K562 (cell line): ENCODE results near the gene TRIM71. TPM values are rescaled to one million over a fixed set of nuclear protein-coding genes. Genes with fewer than 3 reads are reported as not detected.

ENCODE experiments used
- ATAC-seq: fragments of 200-7000 bp; cut with Tn5 transposase; 3 replicates; pipeline ENCODE4 v1.9.1; 2020; ENCODE audit warnings: moderate library complexity
- BruUV-seq: library from RNA; stranded (reverse); fragments of 400-500 nt; replicated peaks from 2 replicates; lab custom pipeline; 2021; lab: Mats Ljungman, UMichigan
- CTCF ChIA-PET: fragments of 300-600 bp; formaldehyde crosslinking; extraction: SDS; loops from one replicate; lab custom pipeline; 2021; ENCODE audit warnings: low intra/inter-chr PET ratio; lab: Yijun Ruan, JAX
- POLR2A ChIA-PET: fragments of 300-600, 350-650 bp; sonication (Branson Sonifier 250); formaldehyde crosslinking; extraction: SDS; loops from one replicate; lab custom pipeline; 2021; ENCODE audit warnings: antibody characterized with exemption, inconsistent platforms; lab: Yijun Ruan, JAX
- DNase-seq, 4 experiments: peaks; one replicate each; pipeline versions ENCODE4 v3.0.0 to v3.0.0-alpha.2; 2011 to 2018; ENCODE audit warnings: low spot score in 3 of 4, mixed read lengths in 3 of 4; ENCODE audit errors: extremely low read depth in 1 of 4
- FAIRE-seq: peaks from 2 replicates; lab custom pipeline; 2011; peaks lifted over from hg19 to GRCh38; lab: Jason Lieb, UNC
- H2AFZ ChIP-seq: 2 replicates; pipeline ENCODE4 v1.6.0; 2011; ENCODE audit warnings: low read depth, low read length, control low read depth, inconsistent platforms
- H3K27ac ChIP-seq: fragments of 200-600 bp; 3 replicates; pipeline ENCODE4 v1.8.0; 2011; ENCODE audit warnings: low read depth, mild to moderate bottlenecking, control low read depth, inconsistent platforms, low read length, moderate library complexity, mixed read lengths; ENCODE audit errors: extremely low read depth
- H3K27me3 ChIP-seq, 2 experiments: fragments of 300-600 bp in 1 of 2; 2 replicates in 1 of 2; 3 replicates in 1 of 2; pipeline versions ENCODE4 v1.6.0 to v1.8.0; 2011; ENCODE audit warnings: inconsistent platforms in 2 of 2, low read length in 2 of 2, mild to moderate bottlenecking in 1 of 2, mixed read lengths in 1 of 2, moderate library complexity in 1 of 2; ENCODE audit not compliant: control insufficient read depth in 2 of 2, insufficient read depth in 2 of 2
- H3K36me3 ChIP-seq: fragments of 300-600 bp; 3 replicates; pipeline ENCODE4 v1.8.0; 2011; ENCODE audit warnings: mild to moderate bottlenecking, low read length, inconsistent platforms; ENCODE audit not compliant: control insufficient read depth, insufficient read depth
- H3K4me1 ChIP-seq, 2 experiments: fragments of 200-600 bp in 1 of 2; replicated peaks in 1 of 2; 2 replicates in 1 of 2; 3 replicates in 1 of 2; pipeline versions ENCODE4 v1.5.1 to v1.8.0; 2011; ENCODE audit warnings: inconsistent platforms in 2 of 2, low read length in 2 of 2, mild to moderate bottlenecking in 1 of 2, mixed read lengths in 1 of 2, moderate library complexity in 1 of 2; ENCODE audit not compliant: control insufficient read depth in 2 of 2, insufficient read depth in 2 of 2
- H3K4me2 ChIP-seq: 2 replicates; pipeline ENCODE4 v1.6.1; 2011; ENCODE audit warnings: low read length, control low read depth, inconsistent platforms, mixed read lengths; ENCODE audit not compliant: insufficient read depth
- H3K4me3 ChIP-seq: fragments of 200-600 bp; sonication (generic), shearing (Covaris generic); 2 replicates; pipeline ENCODE4 v1.5.1; 2016; ENCODE audit warnings: control low read depth, inconsistent platforms
- H3K79me2 ChIP-seq: fragments of 200-600 bp; 3 replicates; pipeline ENCODE4 v1.8.0; 2011; ENCODE audit warnings: low read length, inconsistent platforms; ENCODE audit not compliant: control insufficient read depth, insufficient read depth
- H3K9ac ChIP-seq, 2 experiments: 2 replicates each; pipeline versions ENCODE4 v1.6.0 to v1.6.1; 2011; ENCODE audit warnings: low read depth in 2 of 2, low read length in 2 of 2, control low read depth in 1 of 2, inconsistent platforms in 1 of 2, mild to moderate bottlenecking in 1 of 2, mixed read lengths in 1 of 2; ENCODE audit not compliant: insufficient read depth in 1 of 2
- H3K9me1 ChIP-seq: one replicate; pipeline ENCODE4 v1.6.0; 2011; ENCODE audit warnings: inconsistent platforms, mild to moderate bottlenecking, low read length, moderate library complexity; ENCODE audit not compliant: control insufficient read depth, insufficient read depth
- H3K9me3 ChIP-seq: replicated peaks from 2 replicates; pipeline ENCODE4 v1.5.1; 2011; ENCODE audit warnings: low read depth, low read length, inconsistent platforms; ENCODE audit not compliant: control insufficient read depth, insufficient read depth
- H4K20me1 ChIP-seq: replicated peaks from 2 replicates; pipeline ENCODE4 v1.6.1; 2011; ENCODE audit warnings: low read length, inconsistent platforms, mixed read lengths; ENCODE audit not compliant: control insufficient read depth, insufficient read depth
- ATF3 ChIP-seq, 2 experiments: fragments of 450-650 bp in 1 of 2; sonication (generic) in 1 of 2; formaldehyde crosslinking in 1 of 2; IDR thresholded peaks in 1 of 2; conservative IDR thresholded peaks in 1 of 2; 2 replicates each; pipeline versions ENCODE4 v1.6.1 to v1.8.1; 2016 to 2023; ENCODE audit warnings: mild to moderate bottlenecking in 2 of 2, moderate library complexity in 2 of 2, inconsistent platforms in 1 of 2, missing genetic modification reagents in 1 of 2
- IRF9 ChIP-seq: fragments of 450-650 bp; IDR thresholded peaks from 2 replicates; pipeline ENCODE4 v1.6.1; 2016; ENCODE audit warnings: missing biosample characterization, missing genetic modification characterization
- NONO ChIP-seq, 2 experiments: fragments of 200-400 bp in 1 of 2; fragments of 450-650 bp in 1 of 2; formaldehyde crosslinking in 1 of 2; IDR thresholded peaks; 2 replicates each; pipeline ENCODE4 v1.6.1; 2017; ENCODE audit warnings: low read depth in 2 of 2, mild to moderate bottlenecking in 2 of 2, moderate library complexity in 2 of 2, low read length in 1 of 2
- TAF7 ChIP-seq: fragments of 450-650 bp; IDR thresholded peaks from 2 replicates; pipeline ENCODE4 v1.6.1; 2016; ENCODE audit warnings: missing genetic modification characterization, missing compliant biosample characterization
- ZBTB7A ChIP-seq: IDR thresholded peaks from 2 replicates; pipeline ENCODE4 v1.6.1; 2011; ENCODE audit warnings: low read depth, mild to moderate bottlenecking, low read length, moderate library complexity, borderline replicate concordance; ENCODE audit not compliant: control insufficient read depth
- ZNF197 ChIP-seq: fragments of 200-800 bp; sonication (Bioruptor generic); IDR thresholded peaks from 2 replicates; pipeline ENCODE4 v1.6.1; 2016; ENCODE audit warnings: low read depth, missing genetic modification characterization, missing compliant biosample characterization
- WGBS: fragments of 100-300 bp; shearing (Covaris generic); methylation state at CpG from one replicate; pipeline ENCODE4 v1.1.6; 2016; ENCODE audit warnings: low coverage, mixed read lengths; ENCODE audit not compliant: insufficient coverage; ENCODE audit errors: missing lambda C conversion rate; 5-methylcytosine and 5-hydroxymethylcytosine counted together
- in situ Hi-C: fragments of 300-500 bp; cut with MboI; formaldehyde crosslinking; loops from 4 replicates; pipeline ENCODE4 v1.15.0; 2018; ENCODE audit warnings: inconsistent platforms, mixed read lengths
- intact Hi-C: fragments of 100-400 bp; cut with micrococcal nuclease; formaldehyde crosslinking; loops from 2 replicates; pipeline ENCODE4 v1.14.2; 2022
- polyA plus RNA-seq, 8 experiments: library from polyadenylated mRNA; depleted of rRNA in 4 of 8; stranded (reverse) in 5 of 8; unstranded in 3 of 8; fragments of >200 nt; fragmentation: Nextera tagmentation in 2 of 8; fragmentation: Illumina TruSeq in 1 of 8; extraction: Ambion mirVana in 2 of 8; extraction: Trizol in 1 of 8; gene quantifications; 2 replicates each; pipeline versions ENCODE4 v1.2.1 to v1.2.3, GENCODE V29; 2011 to 2014; ENCODE audit warnings: inconsistent platforms in 1 of 8, missing spikeins in 1 of 8
- total RNA-seq, 7 experiments: library from RNA; depleted of rRNA in 6 of 7; stranded (reverse); fragments of >200 nt in 6 of 7; fragmentation: Illumina TruSeq in 2 of 7; extraction: Trizol in 2 of 7; gene quantifications; 2 replicates each; pipeline versions ENCODE4 v1.2.1 to v1.2.3, GENCODE V29; 2011 to 2021; ENCODE audit warnings: low replicate concordance in 1 of 7

The TRIM71 gene
- total and polyA plus RNA-seq, 9 of the 15 experiments (the other 6 are each of a cell fraction or from before 2014, with no cell fraction given): 0.04 to 0.11 TPM; not detected in 7

- in situ Hi-C loops (no loop called here), intact Hi-C loops (no loop called here)
- Histone ChIP-seq H3K9ac (no peak overlapping the region), H2AFZ (no peak overlapping the region), H3K36me3 (no peaks in the 10 kb centered on the region), H3K27me3 (peaks cover 46 to 59% of the 10 kb centered on the region in 2 experiments), H3K9me3 (no peaks in the 10 kb centered on the region), H3K4me3 (no peak overlapping the region), H3K4me1 (no peaks in the 10 kb centered on the region), H4K20me1 (no peaks in the 10 kb centered on the region), H3K27ac (no peak overlapping the region), H3K4me2 (no peak overlapping the region), H3K9me1 (no peaks in the 10 kb centered on the region), H3K79me2 (no peaks in the 10 kb centered on the region)
- ChIA-PET POLR2A (interaction anchor here (0.5 to 1.0 kb wide), 2 partner anchors 10 to 125 kb away, joined by 3 to 4 read pairs; no protein-coding TSS in a partner anchor), CTCF (no interaction called here)
- no peak for DNase-seq
- no peak for TF ChIP-seq IRF9
- 43% methylated on average over 1 of the region's 1 CpG for WGBS
- FAIRE-seq: no peak
- BruUV-seq: no TSS peak
- ATAC-seq: no peak
Measured at GRCh38 chr3:32880225-32880624, 62.4 kb downstream of the TRIM71 start.

DNA sequence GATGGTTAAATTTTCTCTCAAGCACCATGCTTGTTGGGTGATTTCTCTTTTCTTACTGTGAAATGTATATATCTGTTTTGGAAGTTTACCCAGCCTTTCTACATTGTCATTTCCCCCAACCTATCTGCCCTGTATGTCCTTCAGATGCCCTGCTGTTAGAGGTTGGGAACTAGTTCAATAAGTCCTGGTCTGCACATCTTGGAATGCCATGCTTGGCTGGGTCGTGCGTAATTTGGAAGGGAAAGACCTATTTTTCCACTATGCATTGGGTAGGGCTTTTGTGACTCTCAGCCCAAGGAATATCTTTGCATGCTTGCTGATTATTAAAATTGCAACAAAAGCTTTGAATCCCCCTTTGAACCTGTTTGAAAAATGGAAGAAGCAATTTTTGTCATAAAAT, 63.8 kb downstream of the TRIM71 start:
- CTCF ChIA-PET: no interaction called here

More for the DNA sequence above, 63.8 kb downstream of the TRIM71 start:
- DNase-seq: no peak
- no peaks in the 10 kb centered on the region for H3K79me2 ChIP-seq
- peaks cover 0 to 5% of the 10 kb centered on the region in 2 experiments; a peak in 2 of 5 replicates for H3K4me1 ChIP-seq
- no peaks in the 10 kb centered on the region; the same call in 1 of the 2 replicates for H4K20me1 ChIP-seq
- intact Hi-C loops (no loop called here), in situ Hi-C loops (no loop called here)
- no peak overlapping the region for H3K4me3 ChIP-seq
- ATAC-seq: no peak
- no peaks in the 10 kb centered on the region for H3K36me3 ChIP-seq
- no peak for FAIRE-seq
- no peak overlapping the region for H3K4me2 ChIP-seq
- TF ChIP-seq NONO (IDR thresholded peaks at IDR 0.05; ENCODE audit: low read depth in 2 of 2, low read length in 1 of 2): no peak
- no peak for TF ChIP-seq TAF7 (tag)
- no peak for TF ChIP-seq ZBTB7A
- TF ChIP-seq ZNF197 (CRISPR knock-in tag): no peak
- no peak for TF ChIP-seq ATF3 (IDR thresholded peaks at IDR 0.05)
- TF ChIP-seq ATF3 (CRISPR knock-in tag; conservative IDR thresholded peaks at IDR 0.05): no peak
- peaks cover 49 to 56% of the 10 kb centered on the region in 2 experiments for H3K27me3 ChIP-seq
- H2AFZ ChIP-seq: no peak overlapping the region
- H3K9me3 ChIP-seq: no peaks in the 10 kb centered on the region
- no peaks in the 10 kb centered on the region for H3K9me1 ChIP-seq
- WGBS: 0% methylated on average over 2 of the region's 2 CpGs
- POLR2A ChIA-PET: no interaction called here
- H3K27ac ChIP-seq: no peak overlapping the region
- no peak overlapping the region for H3K9ac ChIP-seq
- BruUV-seq: no TSS peak
